ENCODE data around the gene SLC28A2. TPM values are rescaled to one million over a fixed set of nuclear protein-coding genes. Genes with fewer than 3 reads are reported as not detected.
"Not testable (repeated sequence)": the region's sequence is repeated elsewhere in the genome, so short reads cannot be mapped to it uniquely, and the experiment has no call there.

SLC28A2 gene
- polyA plus RNA-seq (ENCODE audit: insufficient read length) = 0.37 TPM

DNA sequence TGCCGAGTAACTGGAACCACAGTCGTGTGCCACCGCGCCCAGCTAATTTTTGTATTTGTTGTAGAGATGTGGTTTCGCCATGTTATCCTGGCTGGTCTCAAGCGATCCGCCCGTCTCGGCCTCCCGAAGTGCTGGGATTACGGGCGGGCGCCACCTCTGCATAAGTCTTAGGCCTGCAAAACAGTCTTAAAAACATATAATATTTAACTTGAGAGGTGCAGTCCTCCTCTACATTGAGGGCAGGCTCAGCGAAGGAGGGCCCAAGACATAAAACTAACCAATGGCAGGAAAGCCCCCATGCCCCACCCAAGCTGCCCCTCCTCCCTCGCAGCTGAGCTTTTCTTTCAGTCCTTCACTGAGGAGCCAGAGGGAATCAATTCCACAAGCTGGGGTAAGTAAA lies at the start of gene SLC28A2:
Gene SLC28A2 (plus strand): TSS at position 347 of the 400 bp plus-strand sequence. CDS start 982 bp downstream, outside the sequence.
- no peak for DNase-seq

GRCh38 chr15:45203182-45203581 lies 48.9 kb upstream of the SLC28A2 start:
- DNase-seq = no peak

GRCh38 chr15:45205192-45205591 lies 46.8 kb upstream of the SLC28A2 start:
- DNase-seq = no peak

DNA sequence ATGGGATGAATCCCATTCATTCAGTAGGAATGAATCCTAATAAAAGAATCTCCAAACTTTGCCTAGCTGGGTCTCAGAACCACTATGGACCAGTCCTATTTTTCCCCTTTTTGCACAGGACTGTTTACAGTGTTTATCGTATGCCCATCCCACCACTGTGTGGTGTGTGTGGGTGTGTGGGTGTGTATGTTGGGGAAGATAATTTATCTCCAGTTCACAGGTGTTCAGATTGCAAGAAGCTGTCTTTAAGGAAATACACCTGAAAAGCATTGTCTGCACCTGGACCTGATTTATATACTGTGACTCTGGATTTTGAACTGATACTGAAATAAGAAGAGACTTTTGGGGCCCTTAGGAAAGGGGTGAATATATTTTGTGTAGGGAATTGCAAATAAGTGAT lies 39.5 kb upstream of the SLC28A2 start:
- DNase-seq = no peak

DNA sequence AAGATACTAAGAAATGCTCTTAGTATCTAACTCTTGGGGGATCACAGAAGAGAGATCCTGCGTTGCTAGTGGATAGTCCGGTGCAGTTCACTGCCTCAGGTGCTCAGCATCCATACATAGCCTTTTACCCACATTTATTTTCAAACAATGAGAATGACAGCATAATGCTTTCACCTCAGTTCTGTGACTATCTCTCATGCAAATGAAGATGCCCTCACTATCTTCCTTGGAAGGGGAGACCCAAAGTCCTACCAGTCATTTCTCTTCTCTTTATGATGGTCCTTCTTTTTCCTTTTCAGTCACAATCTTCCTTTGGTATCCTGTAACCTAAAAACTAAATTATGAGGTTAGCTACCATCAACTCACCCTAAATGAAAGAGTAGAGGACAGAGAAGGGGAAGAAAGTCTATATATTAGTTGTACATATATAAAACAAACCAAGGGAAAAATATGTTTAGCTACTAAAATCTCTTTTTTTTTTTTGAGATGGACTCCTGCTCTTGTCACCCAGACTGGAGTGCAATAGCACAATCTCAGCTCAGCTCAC lies 30.9 kb upstream of the SLC28A2 start:
- no peak for DNase-seq

GRCh38 chr15:45221967-45222366 lies 30.1 kb upstream of the SLC28A2 start:
- DNase-seq = no peak

GRCh38 chr15:45224621-45225217 lies 27.3 kb upstream of the SLC28A2 start:
- no peak for DNase-seq

DNA sequence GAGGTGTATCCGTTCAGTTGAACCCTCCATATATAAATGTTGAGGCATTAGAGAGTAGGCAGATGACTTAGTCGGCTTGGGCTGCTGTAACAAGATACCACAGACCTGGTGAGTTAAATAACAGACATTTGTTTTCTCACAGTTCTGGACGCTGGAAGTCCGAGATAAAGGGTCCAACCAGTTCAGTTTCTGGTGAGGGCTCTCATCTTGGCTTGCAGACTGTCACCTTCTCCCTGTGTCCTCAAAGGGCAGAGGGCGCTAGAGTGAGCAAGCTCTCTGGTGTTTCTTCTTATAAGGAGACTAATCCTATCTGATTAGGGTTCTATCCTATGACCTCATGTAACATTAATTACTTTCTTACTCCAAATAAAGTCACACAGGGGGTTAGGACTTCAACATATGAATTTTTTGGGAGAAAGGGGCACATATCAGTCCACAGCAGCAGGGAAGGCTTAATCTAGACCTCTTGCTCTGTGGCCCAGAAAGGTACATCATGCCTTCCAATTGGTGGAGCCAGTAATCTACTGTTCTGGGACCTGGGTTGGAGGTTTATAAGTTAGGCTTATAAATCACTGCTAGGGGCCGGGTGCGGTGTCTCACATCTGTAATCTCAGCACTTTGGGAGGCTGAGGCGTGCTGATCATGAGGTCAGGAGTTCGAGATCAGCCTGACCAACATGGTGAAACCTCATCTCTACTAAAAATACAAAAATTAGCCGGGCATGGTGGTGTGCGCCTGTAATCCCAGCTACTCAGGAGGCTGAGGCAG lies 26.3 kb upstream of the SLC28A2 start:
- no peak for DNase-seq

DNA sequence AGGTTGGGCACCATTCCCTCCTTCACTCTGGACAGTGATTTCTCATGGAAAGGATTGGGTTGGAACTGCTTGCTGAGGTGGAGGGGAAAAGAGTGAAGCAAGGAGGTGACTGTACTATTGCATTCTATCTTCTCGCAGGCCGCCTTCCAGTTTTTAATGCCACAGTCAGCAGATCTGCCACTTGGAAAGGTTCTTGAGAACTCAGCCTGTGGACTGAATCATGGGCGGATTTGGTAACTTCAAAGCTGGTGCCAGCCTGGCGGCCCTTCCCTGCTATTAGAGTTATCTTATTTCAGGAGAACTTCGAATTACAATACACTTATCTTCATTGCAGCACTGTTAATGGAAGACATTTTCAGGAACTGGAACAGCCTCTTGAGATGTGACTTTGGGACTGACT lies 23.1 kb upstream of the SLC28A2 start:
- no peak for DNase-seq

GRCh38 chr15:45230245-45230965 lies 21.6 kb upstream of the SLC28A2 start:
- DNase-seq = no peak

DNA sequence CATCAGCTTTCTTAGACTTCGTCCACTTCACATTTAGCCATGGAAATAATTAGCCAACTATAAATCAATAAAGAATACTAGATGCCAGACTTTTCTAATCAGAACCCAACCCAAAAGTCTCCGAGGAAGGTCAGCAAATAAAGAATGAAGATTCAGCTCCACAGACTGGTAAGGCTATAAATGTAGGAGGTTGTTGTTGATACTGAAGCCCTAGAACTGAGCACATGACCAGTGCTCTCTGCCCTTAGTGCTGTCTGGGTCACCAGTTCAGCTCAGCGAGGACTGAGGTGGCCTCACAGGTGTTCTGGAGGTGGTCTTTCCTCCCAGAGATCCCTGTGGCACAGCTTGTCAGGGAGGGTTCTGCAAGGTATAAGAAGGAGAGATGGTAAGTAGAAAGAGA lies 20.9 kb upstream of the SLC28A2 start:
- no peak for DNase-seq

GRCh38 chr15:45231864-45232562 lies 20.0 kb upstream of the SLC28A2 start:
- DNase-seq = no peak

DNA sequence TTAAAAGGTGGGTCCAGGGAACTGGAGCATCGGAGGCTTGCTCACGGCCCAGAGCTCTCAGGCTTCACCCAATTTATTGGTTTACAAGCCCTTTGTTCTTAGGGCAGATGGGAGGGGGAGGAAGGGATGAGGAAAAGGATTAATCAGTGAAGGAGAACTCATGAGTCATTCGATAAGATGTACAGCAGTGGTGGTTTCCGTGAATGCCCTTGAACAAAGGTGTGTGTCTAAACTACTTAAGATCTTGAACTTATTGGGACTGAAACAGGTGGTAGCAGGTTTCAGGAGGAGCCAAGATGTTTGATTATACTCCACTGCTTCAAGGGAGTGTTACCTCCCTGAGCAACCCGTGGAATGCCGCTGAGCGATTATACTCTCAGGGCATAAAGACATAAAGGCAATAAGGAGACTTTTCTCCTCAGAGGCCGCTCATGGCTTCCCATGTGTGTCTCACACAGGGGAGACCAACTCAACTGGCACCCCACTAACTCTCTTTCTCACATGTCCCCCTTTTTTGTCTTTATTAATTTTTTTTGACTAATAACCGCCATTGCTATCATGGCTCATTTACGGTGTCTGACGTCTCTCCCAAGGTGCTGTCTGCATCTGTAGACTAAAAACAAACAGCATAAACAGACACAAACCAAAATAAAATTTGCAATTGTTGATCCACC lies 17.3 kb upstream of the SLC28A2 start:
- DNase-seq = no peak

DNA sequence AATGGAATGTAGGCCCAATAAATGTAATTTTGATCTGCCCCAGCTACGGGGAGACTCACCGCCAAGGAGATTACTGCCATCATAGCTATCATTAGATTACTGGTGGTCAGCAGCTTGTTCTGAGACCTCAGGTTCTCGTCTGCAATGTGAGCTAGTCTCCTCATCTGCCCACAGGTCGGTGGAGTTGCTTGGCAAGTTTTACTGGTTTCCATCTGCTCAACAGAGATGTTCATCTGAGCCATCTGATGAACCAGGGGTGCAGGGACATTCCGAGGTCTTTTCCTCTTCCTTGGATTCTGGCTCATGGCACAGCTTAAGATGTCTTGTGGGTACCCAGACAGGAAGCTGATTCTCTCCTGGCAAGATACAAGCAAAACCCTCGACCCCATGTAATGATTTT lies 15.2 kb upstream of the SLC28A2 start:
- not testable (repeated sequence) for DNase-seq

- DNase-seq = no peak
These were observed 9.7 kb upstream of the SLC28A2 start for GRCh38 chr15:45242289-45242688.

DNA sequence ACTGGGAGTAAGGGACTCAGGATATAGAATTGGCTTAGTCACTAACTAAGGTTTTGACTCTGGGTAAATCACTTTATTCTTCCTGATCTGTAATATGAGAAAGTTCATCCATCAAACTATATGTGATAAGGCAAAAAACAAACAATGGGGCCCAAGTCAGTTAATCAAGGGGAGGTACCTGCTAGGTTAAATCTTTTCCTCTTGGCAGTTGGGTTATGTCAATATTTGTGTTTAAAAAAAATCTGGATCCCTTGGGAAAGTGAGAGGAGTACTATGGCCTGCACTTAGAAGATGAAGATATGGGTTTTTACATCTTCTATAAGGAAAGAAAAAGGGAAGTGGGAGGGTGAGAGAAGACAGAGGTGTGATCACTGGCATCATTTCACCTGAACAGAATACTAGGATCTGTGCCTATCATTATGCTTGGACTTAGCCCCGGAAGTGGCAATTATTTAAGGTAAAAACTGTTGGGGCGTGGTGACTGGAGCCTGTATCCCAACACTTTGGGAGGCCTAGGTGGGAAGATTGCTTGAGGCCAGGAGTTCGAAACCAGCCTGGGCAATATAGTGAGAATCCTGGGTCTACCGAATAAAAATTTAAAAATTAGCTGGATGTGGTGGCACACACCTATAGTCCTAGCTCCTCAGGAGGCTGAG lies 2.8 kb upstream of the SLC28A2 start:
- DNase-seq = no peak

GRCh38 chr15:45253330-45253729 lies 1.3 kb downstream of the SLC28A2 start:
- no peak for DNase-seq

GRCh38 chr15:45254405-45254804 lies 2.4 kb downstream of the SLC28A2 start:
- no peak for DNase-seq

- DNase-seq = not testable (repeated sequence)
These were observed 2.8 kb downstream of the SLC28A2 start for GRCh38 chr15:45254824-45255223.

DNA sequence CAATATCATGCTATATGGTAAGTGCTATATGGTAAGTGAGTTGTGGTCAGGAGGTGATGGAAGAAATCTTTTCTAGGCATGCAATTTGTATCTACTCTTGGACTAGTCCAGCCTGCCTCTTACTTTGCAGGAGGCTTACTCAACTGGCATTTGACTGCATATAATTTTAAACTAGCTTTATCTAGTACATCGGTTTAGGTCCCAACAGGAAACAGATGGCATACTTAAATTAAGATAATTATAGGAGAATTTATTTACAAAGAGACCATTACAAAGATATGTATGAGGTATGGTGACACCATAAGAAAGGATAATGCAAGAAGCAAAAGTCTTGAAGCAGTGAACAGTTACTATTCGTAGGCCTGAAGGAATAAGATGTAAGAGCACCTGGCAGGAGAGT lies 7.8 kb downstream of the SLC28A2 start:
- DNase-seq = no peak

DNA sequence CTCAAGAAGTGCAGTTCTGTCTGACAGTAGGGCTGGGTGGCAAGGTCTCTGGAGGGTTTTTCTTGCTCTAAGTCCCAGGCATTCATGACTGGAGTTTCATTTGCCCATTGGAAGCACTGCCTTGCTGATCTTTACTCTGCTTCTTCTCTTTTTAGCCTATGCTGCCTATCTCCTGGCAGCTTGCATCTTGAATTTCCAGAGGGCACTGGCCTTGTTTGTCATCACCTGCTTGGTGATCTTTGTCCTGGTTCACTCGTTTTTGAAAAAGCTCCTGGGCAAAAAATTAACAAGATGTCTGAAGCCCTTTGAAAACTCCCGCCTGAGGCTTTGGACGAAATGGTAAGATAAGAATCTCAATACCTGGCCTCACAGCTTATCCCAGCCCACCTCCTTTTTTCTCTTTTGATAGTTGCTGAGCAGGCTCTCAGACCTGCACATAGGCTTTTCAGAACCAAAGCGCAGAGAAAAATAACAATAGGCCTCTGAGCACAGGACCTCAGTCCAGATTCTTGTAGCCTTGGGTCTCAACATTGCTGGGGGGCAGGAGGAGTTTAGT lies 10.9 kb downstream of the SLC28A2 start:
- no peak for DNase-seq
